Measurements from ENCODE around the gene IL22RA1.

Gene IL22RA1

DNA sequence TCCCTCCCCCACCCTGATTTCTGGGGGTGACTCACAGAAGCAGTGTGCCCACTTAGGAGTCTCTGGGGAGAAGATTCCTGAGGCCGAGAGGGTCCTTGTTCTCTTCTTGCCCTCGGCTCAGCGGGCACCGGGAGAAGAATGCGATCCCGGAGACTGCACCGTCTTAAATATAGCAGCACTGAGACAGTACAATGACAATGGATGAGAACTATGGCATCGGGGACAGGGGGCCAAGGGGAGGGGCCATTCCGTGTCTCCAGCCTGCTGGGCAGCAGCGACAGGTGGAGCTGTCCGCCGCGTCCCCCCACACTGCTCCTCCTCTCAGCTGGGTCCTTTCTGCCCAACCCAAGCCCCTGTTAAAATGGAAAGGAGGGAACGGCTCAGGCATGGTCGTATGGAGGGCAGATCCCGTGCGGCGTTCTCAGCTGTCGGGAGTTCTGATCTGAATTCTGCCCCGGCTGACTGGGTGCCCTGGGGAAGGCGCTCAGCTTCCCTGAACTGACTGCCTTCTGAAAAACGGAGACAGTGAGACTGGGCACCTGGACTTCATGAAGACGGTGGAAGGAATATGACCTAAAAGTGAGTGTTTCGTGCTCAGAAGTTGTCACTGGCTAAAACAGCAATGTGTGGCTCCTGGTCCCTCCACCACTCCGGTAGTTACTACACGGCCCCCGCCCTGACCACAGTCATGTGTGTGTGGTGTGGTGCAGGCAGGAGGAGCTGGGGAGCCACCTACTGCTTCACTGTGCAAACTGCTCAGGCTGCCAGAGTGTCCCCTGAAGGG is 30.8 kb downstream of the IL22RA1 start, which contains the start of gene MYOM3:
Gene MYOM3, minus strand, starts transcription at position 140 of the 784 bp plus-strand sequence. CDS start 3,499 bp downstream, outside the sequence.
- DNase-seq: peak; percentile 14 to 18

DNA sequence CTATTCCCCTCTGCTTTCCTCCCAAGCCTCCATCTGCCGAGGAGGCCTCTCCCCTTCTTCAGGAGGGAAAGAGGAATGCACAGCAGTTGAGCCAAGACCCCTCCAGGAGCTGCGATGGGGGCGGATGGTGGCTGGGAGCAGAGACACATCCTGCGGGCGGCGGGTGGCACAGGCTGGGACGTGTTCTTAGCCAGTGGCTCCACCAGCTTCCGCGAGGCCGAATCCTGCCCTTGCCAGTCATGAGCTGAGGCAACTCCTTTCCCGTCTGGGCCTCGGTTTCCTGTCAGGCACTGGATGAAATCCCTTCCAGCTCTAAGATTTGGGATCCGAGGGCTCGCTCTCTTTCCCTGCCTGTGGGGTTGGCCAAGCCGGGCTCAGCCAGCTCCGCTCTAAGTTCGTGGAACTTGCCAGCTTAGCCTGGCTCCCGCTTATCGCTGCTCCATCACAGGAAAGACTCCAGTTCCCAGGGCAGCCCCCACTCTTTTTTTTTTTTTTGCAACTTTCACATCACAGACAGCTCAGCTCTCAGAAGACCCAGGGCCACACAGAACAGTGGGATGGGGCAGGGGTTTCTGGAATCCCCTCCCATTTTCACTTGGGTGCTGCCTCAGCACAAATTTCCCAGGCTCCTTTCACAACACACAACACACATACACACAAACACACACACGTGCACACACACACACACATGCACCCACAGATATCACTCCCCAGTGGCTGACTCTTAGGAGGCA is 31.5 kb downstream of the IL22RA1 start:
- no peak for DNase-seq

DNA sequence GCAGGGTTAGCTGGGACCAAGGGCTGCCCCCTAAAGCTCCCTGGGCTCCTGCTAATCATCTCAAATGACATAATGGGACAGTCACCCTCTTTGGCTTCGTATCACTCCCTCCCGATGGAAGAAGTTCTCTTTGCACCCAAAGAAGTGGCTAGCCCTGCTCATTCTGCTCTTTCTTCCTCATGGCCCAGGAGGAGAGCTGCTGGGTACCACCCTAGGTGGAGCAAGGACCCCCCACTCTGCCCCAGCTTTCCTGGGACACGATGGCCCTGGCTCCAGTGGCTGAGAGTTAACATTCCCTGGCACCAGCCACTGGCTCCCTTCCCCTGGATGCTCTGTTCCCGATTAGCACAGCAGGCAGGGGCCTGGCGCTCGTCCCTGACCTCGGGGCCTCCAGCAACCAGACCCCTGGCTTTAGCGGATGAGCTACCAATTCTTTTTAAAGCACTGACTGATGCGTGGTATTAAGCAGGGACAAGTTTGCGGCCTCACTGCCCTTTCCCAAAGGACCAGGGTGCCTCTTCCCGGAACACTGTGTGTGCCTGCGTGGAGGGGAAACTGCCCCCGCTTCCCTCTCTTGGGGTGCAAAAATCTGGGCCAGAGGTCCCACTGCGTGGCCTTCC is 32.2 kb downstream of the IL22RA1 start:
- no peak for DNase-seq

DNA sequence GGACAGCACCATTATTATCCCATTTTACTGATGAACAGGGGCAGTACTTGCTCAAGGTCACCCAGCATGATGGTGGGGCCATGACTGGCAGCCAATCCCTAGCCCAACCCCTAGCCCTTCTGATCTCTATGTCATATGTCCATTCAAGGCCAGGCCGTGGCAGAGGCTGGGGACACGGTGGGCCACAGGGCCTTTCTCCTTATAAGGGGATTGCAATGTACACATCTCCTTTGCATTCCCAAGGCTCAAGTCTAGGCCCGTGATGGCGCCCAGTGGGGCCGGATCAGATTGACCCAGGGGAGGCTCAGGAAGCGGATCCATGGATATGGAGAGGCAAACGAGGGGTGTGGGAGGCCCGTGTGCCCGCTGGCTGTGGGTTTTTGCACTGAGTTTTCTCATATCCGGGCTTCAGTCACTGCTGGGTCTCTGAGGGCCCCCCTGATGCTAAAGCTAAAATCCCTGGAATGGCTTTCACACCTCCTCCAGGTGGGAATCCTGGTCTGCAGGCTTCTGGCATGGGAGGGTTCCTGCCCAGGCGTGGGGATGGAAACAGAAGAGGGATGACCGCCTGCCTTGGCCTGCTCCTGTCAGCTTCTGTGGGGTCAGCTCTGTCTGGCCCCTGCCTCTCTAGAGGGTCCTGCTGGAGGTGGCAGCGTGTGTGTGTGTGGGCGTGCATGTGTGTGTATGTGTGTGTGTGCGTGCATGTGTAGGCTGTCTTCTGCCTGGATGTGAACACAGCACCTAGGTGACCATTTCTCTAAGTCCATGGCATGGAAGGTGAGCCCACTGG is 33.1 kb downstream of the IL22RA1 start:
- DNase-seq: no peak

DNA sequence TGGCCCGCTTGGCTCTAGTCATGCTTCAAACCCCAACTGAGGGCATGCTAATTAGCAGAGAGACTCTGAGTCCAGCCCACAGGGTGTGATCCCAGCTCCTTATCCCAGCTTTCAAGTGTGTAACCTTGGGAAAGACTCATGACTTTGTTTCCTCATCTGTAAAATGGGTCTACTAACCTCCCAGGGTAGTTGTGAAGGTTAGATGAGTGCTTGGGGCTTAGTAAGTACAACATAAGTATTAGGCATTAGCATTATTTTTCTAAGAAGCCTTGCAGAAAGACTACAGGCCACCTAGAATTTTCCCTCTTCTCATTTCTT is 33.8 kb downstream of the IL22RA1 start:
- no peak for DNase-seq

DNA sequence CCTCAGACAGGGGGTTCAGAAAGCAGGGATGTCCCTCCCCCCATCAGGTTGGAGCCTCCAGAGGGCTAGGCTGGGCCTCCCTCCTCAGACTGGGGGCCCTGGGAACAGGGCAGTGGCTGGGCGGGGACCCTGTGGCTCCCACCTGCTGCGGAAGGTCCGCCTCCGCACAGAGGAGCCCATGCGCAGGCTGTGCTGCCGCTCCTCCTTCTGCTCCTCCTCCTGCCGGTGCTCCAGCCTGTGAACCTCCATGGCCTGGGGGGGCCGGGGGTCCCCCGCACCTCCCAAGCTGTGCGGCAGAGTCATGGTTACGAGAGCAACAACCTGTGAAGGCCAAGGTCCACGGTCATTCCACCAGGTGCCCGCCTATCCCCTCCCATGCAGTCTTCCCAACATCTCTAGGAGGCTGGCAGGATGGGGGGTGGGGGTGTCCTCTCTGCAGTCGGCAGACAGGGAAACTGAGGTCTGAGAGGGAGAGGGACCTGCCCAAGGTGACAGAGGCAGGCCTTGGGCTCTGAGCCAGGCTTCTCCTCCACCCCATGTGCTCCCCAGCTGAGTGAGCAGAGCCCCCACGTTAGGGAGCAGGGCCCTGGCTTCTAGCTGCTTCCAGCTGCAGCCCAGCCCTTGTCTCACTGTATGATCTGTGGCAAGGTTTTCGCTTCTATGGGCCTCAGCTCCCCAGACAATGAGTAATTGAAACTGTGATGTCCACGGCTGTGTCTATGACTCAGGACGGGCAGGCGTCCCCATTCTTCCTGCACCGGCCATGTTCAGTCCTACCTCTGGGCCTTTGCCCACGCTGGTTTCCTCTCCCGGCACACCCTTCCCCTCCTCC is 34.4 kb downstream of the IL22RA1 start:
- DNase-seq: no peak

DNA sequence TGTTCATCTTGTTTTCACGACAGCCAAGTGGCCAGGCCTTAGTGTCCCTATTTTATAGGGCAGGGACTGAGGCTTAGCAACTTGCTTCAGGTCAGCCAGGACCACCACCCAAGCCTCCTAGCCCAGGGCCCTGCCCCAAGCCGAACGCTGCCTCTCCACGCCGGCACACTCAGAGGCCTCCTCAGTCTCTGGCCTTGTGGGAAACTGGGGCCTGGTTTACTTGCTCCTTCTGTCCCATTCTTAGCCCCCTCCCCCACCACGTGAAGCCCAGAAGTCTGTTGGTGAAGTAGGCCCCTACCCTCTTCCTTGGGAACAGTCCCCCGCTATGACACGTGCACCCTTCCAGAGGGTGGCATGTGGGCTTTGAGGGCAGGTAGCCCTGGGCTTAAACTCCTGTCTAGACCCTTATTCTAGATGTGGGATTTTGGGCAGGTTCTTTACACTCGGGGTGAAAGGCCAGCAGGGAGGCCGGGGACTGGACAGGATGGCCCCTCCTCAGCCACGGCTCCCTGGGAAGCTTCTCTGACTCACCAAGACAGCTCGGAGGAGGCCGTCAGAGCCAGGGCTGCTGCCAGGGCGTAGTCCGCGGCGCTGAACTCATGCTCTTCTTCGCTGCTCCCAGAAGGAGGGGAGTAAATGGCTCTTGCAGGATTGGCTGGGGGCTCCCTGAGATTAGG is 35.3 kb downstream of the IL22RA1 start:
- no peak for DNase-seq

DNA sequence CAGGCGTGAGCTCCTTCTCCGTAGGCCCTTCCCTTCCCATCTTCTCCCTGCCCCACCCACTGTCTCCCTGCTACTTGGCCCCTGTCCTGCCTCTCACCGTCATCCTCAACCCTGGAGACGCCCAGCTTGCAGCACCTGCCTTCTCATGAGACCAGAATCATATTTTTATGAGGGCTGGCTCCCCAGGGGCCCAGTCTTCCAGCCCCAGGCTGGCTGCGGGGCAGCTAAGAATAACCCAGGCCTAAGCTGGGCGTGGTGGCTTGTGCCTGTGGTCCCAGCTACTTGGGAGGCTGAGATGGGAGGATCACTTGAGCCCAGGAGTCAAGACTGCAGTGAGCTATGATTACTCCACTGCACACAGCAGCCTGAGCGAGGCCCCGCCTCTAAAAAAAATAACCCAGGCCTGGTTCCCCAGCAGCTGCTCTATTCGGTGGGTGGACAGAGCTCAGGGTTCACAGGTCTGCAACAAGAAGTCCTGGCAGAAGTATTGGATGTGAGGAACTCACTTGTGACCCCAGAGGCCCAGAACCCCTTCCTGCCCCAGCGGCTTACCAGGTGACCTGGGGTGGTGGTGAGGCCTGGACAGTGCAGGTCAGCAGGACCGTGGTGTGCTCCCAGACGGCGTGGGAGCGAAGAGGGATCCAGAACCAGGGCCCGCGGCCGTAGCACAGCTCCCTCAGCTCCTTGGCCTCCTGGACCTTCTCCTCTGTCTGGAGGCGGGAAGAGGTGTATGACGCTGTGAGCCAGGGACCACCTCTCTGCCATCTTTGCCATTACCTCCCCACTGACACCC is 37.4 kb downstream of the IL22RA1 start:
- DNase-seq: no peak

DNA sequence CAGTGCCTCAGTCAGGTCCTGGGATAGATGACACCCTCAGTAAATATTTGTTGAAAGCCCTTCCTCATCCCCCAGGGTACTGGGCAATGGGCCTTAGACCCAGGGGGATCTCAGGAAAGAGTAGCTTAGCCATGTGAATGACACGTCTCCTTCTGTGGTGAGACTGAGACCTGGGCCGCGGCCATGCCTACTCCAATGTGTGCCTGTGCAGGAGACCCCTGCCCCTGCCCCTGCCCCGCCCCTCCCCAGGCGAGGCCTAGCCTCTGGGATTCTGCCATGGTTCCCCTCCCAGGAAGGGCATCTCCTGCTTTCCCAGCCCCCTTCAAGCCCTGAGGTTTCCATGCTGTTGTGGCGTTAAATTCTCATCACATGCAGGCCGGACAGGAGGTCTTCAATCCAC is 38.1 kb downstream of the IL22RA1 start:
- no peak for DNase-seq

DNA sequence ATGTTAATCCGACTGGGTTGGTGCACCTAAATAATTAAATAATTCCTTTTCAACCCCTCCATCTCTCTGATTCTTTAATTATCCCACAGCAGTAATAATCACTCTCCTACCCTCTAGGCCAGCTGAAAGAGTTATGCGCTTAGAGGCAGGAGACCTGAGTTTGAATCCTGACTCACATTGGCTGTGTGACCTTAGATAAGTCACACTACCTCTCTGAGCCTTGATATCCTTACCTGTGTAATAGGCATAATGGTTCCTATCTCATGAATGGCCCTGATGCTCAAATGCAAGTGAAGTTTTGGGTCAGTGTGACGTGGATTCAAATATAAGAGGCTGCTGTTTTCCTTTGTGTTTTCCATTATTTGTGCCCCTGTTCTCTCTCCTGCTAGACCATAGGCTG is 39.1 kb downstream of the IL22RA1 start:
- no peak for DNase-seq

DNA sequence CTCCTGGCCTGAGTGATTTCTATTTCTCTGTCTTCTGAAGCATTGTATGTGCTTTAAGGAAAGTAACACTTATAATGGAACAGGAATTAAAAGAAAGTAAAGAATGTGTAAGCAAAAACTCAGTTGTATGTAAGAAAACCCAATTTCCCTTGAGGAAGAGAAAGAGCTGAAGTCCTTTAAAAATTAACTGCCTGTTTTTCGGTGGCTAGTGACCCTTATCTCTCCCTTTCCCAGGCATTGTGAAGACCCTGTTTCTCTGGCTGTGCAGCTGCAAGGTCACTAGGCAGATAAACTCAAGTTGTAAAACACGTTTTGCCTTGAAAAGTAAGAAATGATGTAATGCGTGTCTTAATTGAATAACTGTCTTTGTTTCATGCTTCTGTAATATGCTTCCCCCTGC is 39.5 kb downstream of the IL22RA1 start:
- DNase-seq: no peak

DNA sequence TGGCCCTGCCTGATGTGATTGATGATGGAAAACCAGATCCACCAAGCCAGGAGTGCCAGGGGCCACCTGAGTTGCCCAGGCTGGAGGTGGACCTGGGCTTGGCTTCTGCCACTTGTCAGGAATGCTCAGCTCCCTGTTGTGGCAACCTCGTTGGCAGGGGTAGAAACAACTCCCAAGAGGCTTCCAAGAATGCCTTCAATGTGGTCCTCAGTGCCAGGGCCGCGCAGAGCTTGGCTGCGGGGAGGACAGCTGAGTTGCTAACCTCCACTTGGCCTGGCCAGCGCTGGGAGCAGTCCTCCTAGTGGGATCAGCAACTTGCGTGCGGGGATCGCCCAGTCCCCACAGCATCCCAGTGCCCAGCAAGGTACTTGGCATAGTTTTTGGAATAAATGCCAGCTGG is 40.0 kb downstream of the IL22RA1 start:
- no peak for DNase-seq

DNA sequence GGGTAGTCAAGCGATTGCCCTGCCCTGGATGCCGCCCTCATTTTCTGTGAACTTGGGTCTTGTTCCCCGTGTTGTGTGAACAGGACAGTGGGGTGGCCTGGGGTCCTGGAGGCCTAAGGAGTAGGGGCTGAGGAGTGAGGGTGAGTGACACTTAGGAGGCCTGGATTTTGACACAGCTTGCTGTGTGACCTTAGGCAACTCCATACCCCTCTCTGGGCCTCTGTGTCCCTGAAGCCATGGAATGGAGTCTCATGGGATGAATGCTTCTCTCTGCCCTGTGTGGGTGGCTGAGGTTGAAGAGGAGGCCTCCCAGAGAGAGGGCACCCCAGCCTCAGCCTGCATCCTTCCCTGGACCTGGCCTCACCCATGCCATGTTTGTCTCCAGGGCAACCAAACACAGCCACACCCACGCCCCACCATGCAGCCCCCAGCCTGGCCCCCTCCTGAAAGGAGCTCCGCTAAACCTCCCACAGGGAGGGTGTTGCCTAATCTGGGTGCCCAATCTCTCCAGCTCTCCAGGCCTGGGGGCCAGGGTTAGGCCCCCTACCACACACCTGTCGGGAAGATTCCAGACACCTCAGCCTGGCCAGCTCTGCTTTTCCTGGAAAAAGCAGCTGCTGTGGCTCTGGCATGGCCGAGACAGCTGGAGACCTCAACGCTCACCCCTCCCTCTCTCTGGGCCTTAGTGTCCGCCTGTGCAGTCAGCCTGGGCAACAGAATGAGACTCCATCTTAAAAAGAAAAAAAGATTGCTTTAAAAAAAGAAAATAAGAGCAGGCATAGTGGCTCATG is 40.9 kb downstream of the IL22RA1 start:
- no peak for DNase-seq

DNA sequence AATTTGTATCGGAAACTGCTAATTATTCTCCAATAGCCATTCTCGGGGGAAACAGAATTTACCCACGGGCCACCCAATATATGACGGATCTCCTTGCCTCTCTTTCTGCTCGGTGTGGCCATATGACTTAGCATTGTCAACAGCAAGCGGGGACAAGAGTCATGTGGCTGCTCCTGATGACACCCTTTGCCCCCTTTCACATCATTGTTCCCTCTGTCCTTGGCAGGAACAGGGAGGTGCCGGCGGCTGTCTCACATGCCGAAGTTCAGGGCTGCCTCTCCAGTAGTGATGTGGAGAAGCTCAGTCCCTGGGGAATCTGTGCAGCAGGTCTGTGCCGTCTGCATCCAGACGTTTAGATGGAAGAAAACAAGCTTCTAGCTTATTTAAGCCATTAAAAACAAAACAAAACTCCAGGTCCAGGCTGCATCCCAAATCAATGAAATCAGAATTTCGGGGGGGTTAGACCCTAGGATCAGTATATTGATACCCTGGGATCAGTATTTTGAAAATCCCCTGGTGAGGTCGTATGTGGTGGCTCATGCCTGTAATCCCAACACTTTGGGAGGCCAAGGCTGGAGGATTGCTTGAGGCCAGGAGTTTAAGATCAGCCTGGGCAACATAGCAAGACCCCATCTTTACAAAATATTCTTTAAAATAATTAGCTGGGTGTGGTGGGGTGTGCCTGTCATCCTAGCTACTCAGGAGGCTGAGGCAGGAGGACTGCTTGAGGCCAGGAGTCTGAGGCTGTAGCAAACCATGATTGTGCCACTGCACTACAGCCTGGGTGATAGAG is 41.8 kb downstream of the IL22RA1 start:
- DNase-seq: no peak

DNA sequence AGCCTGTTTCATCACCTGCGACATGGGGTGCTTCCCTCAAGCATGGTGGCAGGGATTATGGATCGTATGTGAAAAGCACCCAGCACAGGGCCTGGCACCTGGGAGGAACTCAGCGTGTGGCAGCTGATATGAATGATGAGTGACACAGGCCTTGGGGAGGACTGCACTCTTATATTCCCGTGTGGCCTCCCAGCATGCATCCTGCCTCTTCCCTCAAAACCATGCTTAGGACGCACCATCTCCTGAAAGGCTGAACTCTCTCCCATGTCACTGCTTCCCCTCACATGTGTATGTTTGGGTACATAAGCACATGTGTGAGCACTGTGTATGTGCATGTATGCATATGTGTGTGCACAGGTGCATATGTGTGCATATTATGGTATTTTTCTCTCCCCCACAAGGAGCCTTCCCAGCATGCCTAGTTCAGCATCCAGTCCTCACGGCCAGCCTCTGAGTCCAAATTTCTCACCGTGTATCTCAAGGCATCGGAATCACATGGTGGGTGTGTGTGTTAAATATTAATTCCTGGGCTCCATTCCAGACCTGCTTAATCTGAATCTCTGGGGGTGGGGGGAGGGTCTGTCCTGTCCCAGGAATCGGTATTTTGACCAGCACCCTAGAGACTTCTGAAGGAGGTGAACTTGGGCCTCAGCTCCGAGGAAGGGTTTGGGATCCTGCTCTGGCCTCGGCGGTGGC is 43.8 kb downstream of the IL22RA1 start:
- no peak for DNase-seq

DNA sequence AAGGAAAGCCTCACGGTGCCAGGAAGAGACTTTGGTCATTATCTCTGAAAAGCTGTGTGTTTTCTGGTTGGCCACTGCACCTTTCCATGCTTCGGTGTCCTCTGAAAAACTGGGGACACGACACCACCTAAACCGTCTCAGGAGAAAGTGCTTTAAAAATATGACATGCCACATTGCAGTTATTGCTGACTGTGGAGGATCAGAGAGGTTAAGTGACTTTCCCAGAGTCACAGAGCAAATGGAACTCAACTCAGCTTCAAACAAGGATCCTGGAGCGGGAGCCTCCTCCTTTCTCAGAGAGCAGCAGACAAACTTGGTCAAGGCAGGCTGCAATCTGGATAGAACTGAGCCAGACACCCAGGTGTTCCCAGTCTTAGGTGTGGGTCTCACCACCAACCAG is 44.8 kb downstream of the IL22RA1 start:
- DNase-seq: no peak

DNA sequence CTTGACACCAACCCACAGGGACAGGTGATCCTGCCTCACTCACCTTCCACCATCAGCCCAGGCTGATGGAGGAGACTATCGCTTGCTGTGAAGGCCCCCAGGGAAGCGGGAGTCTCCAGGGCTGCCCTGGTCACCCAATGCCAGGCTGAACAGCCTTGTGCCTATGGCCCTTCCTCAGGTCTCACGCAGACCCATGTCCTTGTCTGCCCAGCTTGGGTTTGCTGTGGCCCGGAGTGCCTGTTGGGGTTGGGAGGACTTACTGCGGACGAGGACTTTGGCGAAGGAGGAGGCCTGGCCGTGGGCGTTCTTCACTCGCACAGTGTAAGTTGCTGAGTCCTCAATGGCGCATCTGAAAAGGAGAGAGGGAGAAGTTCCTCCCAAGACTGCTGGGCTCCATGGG is 45.3 kb downstream of the IL22RA1 start:
- DNase-seq: no peak

DNA sequence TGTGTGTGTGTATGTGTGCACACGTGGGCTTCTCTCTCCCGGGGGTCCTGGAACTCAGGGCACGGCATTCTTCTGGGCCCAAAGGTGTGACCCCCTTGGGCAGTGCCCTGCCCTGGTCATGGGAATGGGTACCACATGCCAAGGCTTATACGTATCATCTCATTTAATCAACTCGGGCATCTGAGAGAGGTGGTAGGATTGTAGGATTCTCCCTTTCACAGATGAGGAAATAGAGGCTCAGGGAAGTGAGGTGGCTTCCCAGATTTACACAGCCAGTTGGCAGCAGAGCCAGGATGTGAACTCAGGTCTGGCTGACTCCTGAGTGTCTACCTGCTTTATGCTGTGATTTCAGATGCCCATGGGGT is 46.2 kb downstream of the IL22RA1 start:
- no peak for DNase-seq
